GM12801 (cell line): ENCODE data around the gene H6PD.

ENCODE experiments used
- TF ChIP-seq, protein P1 (sequence below): IDR thresholded peaks from one replicate; pipeline ENCODE4 v1.5.1; 2011; ENCODE audit warnings: control low read depth; ENCODE audit not compliant: insufficient read length; ENCODE audit errors: extremely low read depth

H6PD gene

DNA sequence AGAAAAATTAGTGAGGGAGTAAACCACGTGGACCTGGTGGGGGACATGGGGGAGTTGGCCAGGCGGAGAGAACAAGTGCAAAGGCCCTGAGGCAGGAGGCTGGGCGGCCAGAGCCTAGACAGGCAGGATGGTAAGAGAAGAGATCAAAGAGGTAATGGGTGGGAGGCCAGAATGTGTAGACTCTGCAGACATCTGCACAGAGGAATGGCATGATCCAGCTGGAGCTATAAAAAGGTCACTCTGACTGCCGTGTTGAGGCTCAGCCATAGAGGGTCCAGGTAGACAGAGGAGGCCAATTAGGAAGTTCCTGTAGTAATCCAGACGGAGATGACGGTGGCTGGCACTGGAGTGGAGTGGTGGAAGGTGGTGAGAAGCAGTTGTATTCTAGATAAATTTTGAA lies 3.6 kb downstream of the H6PD start:
- TF ChIP-seq, protein P1, sequence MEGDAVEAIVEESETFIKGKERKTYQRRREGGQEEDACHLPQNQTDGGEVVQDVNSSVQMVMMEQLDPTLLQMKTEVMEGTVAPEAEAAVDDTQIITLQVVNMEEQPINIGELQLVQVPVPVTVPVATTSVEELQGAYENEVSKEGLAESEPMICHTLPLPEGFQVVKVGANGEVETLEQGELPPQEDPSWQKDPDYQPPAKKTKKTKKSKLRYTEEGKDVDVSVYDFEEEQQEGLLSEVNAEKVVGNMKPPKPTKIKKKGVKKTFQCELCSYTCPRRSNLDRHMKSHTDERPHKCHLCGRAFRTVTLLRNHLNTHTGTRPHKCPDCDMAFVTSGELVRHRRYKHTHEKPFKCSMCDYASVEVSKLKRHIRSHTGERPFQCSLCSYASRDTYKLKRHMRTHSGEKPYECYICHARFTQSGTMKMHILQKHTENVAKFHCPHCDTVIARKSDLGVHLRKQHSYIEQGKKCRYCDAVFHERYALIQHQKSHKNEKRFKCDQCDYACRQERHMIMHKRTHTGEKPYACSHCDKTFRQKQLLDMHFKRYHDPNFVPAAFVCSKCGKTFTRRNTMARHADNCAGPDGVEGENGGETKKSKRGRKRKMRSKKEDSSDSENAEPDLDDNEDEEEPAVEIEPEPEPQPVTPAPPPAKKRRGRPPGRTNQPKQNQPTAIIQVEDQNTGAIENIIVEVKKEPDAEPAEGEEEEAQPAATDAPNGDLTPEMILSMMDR, result no peak

- TF ChIP-seq, protein P1, result no peak
Measured at GRCh38 chr1:9238550-9238949, 4.0 kb downstream of the H6PD start.

DNA sequence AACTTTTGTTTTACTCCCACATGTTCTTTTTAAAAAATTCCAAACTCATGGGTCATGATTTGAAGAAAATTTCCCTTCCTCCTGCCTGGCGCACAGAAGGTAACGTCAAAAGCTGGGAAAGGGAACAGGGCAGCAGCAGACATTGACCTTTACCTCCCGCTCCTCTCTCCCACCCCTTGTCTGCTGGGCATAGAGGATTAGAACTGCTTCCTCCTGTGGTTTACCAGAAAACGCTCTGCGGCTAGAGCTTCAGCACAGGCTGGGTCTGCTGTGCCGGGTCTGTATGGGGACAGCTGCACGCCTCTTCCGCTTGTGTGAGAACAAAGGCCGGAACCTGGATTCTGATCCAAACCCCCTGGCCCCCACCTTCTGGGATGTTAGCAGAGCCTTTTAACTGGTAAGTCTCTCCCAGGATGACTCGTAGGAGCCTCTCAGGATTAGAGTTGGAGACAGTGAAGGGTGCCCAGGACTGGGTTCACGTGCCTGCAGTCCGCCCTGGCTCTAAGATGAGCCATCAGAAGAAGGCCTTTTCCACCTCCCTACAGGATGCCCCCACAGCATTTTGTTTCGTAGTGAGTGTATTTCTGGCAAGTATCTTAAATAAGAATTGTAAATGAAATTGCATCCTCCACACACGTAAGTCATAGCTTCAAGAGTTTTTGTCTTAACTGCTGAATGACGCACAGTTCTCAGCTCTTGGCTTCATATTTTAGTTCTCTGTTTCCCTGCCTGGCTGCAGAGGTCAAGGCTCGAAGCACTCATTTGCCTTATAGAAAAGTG lies 5.2 kb downstream of the H6PD start:
- TF ChIP-seq, protein P1, result no peak

- TF ChIP-seq, protein P1, result no peak
Measured at GRCh38 chr1:9240914-9241820, 6.6 kb downstream of the H6PD start.

DNA sequence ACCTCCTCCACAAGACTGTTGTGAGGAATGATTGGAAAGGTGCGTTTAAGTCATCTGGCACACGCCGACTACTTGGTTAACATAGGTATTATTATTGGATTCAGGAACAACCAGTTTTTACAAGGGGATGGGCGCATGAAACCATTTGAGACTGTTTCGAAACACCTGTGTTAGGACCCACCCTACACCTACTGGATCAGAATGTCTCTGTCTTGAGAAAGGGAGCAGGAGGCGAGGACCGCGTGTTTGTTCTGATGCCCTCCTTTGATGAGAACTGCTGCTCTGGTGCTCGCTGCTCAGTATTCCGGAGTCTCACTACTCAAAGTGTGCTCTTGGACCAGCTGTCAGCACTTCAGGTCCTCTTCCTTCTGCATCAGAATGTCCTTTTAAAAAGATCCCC lies 7.3 kb downstream of the H6PD start:
- TF ChIP-seq, protein P1, result no peak

- TF ChIP-seq, protein P1, result no peak
Measured at GRCh38 chr1:9242338-9242969, 7.9 kb downstream of the H6PD start.

DNA sequence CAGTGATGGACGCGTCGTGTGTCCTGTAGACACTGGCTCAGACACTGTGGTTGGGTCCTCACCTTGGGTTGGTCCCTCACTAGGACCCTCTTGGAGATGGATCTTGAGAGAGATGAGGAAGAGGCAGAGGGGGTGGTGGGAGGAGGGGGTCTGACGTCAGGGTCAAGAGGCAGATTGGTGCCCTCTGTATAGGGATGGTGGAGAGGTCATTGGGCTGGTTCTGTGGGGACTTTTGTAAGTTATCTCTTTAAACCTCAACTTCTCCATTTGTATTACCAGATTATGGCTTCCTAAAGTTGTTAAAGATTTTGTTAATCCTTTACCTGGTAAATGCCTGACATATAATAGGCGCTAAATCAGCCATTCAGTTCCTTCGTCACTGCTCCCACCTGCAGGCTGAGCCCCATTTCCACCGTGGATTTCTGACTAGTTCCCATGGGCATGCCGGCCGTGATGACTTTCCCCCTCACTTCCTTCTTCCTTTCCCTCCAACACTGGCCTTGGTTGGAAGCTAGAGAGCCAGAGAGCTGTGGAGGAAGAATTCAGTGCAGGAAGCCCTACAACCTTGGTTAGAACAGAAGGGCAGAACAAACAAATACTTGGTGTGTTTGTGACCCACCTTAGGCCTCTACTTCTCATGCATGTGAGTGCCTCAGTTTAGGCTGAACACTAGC lies 8.6 kb downstream of the H6PD start:
- TF ChIP-seq, protein P1, result no peak
